Effector CD8-positive, alpha-beta T cell (primary cell): ENCODE data around the gene GRPEL1.

ENCODE experiments used
- DNase-seq: peaks from one replicate; lab custom pipeline; 2025; lab: John Stamatoyannopoulos, UW

GRPEL1 gene

GRCh38 chr4:7066006-7066405 lies 1.9 kb downstream of the GRPEL1 start:
- DNase-seq: no peak

DNA sequence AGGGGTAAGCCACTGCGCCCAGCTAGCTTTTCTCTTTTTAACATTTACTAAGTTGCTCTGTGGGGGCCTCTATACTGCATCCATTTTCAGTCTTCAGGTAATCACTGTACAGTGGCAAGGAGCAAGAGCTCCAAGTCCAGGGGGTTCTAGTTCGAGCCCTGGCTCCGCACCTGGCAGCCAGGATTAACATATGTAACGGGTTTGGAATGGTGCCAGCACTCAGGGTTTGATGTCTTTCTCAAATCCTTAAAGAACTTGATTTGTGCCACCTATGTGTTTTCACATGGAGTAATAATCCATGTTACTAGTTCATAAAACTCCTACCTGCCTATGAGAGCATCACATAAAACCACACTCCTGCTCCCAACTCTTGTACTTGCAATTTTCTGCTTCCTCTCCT lies 4.5 kb downstream of the GRPEL1 start:
- no peak for DNase-seq

- no peak for DNase-seq
Measured at GRCh38 chr4:7062816-7063215, 5.0 kb downstream of the GRPEL1 start.

DNA sequence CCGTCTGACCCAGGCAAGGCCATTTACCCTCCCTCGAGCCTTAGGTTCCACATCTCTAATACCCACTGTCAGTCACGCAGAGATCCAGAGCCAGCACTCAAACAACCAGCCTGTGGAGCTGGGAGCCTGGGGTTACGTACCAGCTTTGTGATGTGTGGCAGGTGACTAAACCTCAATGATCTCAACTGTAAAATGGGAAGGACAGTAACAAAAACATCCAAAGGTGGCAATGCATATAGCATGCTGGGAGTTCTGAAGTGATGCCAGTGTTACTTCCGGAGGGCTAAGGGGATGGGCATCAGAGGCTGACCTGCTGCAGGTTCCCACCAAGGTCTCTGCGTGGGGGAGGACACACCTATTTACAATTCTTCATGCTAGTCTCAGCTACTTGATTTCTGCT lies 6.0 kb downstream of the GRPEL1 start:
- no peak for DNase-seq

- no peak for DNase-seq
Measured at GRCh38 chr4:7060346-7061150, 7.3 kb downstream of the GRPEL1 start.

GRCh38 chr4:7059662-7060061 lies 8.2 kb downstream of the GRPEL1 start:
- DNase-seq: no peak

DNA sequence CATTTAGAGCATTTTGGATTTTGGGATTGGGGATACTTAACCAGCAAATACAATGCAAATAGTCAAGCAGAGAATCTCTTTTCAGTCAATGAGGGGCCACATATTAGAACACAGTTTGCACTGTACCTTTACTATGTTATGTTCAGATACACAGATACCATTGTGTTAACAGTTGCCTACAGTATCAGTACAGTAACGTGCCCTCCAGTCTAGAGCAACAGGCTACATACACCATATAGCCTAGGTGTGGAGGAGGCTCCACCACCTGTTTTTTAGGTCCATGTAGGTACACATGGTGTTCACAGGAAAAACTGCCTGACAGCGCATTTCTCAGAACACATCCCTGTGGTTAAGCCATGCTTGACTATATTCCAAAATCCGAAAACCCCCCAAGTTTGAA lies 9.1 kb downstream of the GRPEL1 start:
- DNase-seq: no peak

DNA sequence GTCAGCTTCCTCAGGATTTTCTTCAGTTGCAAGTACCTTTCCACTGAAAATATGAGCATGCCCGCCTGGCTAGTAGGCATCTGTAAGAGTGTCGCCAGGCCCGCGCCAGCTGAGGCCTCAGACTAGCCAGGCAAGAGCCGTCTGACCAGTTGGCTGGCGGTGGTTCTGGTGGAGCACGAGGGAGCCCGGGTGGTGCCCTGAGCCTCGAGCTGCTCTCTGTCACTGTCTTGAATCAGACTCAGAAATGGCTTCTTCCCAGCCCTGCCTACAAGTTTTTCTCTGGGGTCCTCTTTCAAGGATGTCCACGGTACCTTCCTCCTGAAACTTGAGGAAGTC lies 11.9 kb downstream of the GRPEL1 start:
- DNase-seq: no peak

DNA sequence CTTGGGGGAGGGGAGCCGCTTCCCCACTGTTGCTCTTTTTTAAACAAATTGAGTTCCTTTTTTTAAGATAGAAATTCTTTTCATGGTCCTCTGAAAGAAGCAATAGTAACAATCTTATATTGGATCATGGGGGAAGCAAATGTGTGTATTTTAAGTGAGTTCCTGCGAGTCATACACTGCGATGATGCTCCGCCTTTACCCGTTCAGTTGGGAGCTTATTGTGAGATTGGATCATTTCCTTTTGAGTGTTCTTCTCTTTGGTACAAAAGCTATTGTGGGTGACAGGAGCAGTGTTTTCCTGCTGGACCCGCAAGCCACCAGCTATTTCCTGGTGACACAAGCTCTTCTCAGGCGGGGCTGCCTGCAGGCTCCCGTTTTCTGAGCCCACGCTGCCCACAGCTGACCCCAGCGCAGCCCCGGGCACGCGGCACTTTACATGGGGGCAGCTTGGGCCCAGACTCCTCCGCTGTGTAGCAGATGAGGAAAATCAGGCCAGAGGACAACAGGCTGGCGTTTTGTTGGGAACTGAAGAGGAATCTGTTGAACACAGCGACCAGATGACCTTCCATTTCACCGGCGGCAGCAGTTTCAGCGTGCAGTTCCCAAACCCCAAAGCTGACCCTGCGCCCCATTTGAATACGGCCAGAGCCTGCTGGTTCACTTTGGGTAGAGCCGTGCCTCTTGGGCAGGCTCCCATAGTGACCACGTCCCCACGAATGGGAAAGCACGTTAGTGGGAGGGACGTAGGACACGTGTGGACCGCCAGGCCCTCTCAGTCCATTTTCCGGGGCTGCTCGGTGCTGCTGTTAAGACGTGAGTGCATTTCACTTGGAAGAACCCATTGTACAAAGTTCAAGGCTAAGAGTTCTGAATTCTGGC lies 12.5 kb downstream of the GRPEL1 start:
- no peak for DNase-seq

DNA sequence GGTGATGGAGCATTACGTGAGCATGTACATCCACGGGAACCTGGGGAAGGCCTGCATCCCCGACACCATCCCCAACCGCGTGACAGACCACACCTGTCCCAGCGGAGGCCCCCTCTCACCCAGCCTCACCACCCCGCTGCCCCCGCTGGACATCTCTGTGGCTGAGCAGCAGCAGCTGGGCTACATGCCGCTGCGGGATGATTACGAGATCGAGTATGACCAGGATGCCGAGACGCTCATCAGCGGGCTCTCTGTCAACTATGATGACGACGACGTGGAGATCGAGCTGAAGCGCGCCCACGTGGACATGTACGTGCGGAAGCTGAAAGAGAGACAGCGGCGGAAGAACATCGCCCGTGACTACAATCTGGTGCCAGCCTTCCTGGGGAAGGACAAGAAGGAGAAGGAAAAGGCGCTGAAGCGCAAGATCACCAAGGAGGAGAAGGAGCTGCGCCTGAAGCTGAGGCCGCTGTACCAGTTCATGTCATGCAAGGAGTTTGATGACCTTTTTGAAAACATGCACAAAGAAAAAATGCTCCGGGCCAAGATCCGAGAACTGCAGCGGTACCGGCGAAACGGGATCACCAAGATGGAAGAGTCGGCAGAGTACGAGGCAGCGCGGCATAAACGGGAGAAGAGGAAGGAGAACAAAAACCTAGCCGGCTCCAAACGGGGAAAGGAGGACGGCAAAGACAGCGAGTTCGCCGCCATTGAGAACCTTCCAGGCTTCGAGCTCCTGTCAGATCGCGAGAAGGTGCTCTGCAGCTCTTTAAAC lies 13.6 kb downstream of the GRPEL1 start:
- DNase-seq: no peak

GRCh38 chr4:7052923-7053715 lies 14.7 kb downstream of the GRPEL1 start:
- no peak for DNase-seq

DNA sequence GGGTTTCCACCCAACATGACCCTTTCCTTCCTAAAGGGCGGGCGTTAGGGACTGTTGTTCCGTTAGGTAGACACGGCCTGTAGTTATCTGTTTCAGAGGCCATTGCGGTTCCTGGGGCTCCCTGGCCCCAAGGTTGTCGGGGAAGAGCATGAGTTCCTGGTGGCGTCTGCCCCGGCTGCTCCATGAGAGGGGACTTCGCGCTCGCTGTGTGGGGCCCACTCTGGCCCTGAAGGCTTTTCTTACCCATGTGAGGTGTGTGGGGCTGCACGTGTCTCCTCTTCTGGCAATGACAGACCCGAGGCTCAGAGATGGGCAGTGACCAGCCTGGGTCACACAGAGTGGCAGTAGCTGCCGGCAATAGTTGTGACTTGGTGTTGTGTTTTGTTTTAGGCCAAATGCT lies 15.6 kb downstream of the GRPEL1 start:
- no peak for DNase-seq

DNA sequence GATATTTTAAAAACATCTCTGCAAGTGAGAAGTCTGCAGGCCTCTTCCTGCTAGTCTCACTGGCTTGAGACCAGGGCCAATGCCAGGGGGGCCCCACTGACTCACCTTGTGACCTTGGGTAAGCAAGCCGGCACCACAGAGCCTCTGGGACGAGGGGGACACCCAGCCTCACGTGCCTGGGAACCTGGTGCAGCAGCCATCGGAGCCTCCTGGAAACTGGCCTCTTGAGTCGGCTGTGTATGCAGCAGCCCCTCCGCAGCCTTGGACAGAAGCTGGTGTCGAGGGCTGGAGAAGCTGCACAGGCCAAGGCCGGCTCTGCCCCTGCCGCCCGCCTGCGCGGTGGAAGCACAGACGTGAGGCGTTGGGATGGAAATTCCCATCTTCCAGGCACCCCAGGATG lies 16.0 kb downstream of the GRPEL1 start:
- DNase-seq: no peak

DNA sequence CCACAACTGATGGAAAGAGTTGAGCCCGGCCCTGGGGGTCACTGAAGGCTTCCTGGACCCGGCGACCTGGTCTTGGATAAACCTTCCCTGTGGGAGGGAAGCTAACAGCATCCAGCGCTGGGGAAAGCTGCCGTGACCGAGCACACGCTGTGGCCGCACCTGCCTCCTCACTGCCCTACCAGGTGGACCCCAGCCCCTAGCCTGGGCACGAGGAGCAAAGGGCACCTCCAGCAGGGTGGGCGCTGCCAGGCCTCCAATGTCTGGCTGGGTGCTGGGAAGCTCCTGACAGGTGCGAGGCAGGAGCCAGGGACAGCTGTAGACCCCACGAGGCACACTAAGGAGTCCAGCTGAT lies 16.7 kb downstream of the GRPEL1 start:
- DNase-seq: no peak

DNA sequence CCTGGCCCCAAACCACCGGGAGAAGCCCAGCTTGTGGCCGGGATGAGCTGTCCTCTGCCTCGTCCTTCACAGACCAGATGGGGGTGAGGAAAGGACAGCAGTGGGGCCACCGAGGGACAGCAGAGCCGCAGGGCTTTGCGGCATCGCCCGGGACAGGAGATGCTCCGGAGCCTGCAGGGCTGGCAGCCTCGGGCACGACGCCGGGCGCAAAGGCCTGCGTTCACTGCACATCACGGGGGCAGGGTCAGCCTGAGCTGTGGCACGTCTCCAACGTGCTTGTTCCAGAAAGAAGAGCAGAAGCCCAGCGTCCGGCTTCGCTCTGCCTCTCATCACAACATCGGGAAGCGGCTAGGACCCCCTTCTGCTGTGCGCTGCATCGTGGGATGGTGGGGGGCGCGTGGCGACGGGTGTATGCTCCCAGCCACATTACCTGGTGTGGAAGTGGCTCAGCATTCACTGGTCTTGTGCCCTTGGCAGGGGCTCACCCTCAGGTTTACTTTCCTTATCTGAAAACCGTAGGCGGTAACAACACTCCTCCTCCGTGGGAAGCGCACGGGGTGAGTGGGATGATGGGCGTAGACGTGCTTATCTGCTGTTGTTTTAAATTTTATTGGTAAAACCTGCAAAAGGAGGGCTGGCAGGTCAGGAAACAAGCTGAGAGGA lies 17.3 kb downstream of the GRPEL1 start:
- DNase-seq: no peak

- no peak for DNase-seq
Measured at GRCh38 chr4:7049739-7050138, 18.1 kb downstream of the GRPEL1 start.

- DNase-seq: no peak
Measured at GRCh38 chr4:7049295-7049694, 18.6 kb downstream of the GRPEL1 start.

DNA sequence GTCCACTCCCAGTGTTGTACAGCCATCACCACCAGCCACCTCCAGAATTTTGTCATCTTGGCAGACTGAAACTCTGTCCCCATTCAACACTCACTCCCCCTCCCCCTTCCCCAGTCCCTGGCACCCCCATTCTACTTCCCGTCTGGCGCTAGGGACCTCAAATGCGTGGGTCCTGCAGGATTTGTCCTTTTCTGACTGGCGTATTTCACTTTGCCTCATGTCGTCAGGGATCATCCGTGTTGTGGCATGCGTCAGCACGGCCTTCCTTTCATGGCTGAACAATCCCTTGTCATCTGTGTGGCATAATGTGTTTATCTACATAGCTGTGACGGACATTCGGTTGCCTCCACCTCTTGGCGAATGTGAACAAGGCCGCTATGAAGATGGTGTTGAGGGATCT lies 19.2 kb downstream of the GRPEL1 start:
- no peak for DNase-seq

DNA sequence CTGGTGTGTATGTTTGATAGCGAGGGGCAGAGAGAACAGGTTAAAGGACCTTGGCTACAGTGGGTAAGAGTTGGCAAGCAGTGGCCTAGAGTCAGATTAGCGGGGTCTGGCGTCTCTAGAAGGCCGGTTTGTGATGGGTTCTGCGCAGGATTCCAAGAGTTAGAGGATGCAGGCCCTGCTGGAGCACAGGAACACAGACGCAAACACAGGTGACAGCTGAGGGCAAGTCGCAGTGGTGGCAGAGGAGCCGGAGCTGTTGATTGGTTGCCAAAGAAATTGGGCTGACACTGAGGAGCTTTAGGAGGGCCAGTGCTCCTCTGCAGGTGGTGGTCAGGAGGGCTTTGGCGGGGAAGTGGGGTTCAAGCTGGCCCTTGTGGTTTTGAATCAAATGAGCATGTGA lies 20.9 kb downstream of the GRPEL1 start:
- no peak for DNase-seq

- no peak for DNase-seq
Measured at GRCh38 chr4:7045961-7046921, 21.6 kb downstream of the GRPEL1 start.
